ENCODE data around the gene KCTD10. TPM values are rescaled to one million over a fixed set of nuclear protein-coding genes. Genes with fewer than 3 reads are reported as not detected.

KCTD10 gene
- polyA plus RNA-seq, 3 donors, result 18.1 to 21.0 (median 20.0) TPM

DNA sequence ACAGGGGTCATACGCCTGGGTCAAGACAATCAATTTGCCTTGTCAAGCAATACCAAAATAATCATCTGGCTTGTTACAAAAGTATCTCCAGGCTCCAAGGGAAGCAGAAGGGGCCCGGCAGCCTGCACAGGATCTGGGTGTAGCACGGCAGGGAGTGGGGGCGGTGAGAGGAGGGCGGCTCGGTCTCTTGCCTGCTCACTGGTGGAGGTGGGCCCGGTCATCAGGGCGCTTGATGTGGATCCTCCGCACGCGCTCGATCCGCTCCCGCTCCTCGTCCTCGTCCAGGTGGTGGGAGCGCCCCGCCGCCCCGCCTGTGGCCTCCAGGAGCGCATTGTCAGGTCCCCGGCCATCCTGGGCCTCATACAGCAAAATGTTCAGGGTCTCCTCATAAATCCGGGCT, 25.7 kb downstream of the KCTD10 start:
- Mint-ChIP-seq H3K4me3 (no peak overlapping the region), H3K27me3 (ENCODE audit: low read depth in 3 of 3) (no peaks in the 10 kb centered on the region), H3K4me1 (no peaks in the 10 kb centered on the region), H3K27ac (no peak overlapping the region), H3K36me3 (peaks cover 83 to 89% of the 10 kb centered on the region in 2 donors), H3K9me3 (no peaks in the 10 kb centered on the region)
- DNase-seq, result no peak
- no peaks in the 10 kb centered on the region for H4K20me1 ChIP-seq (ENCODE audit: insufficient read depth, low read length)
- WGBS (ENCODE audit: insufficient coverage), result 96% methylated on average over 23 of the region's 23 CpGs
- H3K4me3 ChIP-seq (replicated peaks in 1 of 3; ENCODE audit: low read depth in 2 of 3, low read length in 3 of 3), result no peak overlapping the region
- no peak overlapping the region for H2AFZ ChIP-seq (ENCODE audit: insufficient read depth, low read depth, low read length, poor library complexity, severe bottlenecking)
- H3K9me3 ChIP-seq (replicated peaks in 1 of 2; ENCODE audit: control insufficient read depth in 1 of 2, insufficient read depth in 1 of 2, low read length in 2 of 2), result no peaks in the 10 kb centered on the region
- TF ChIP-seq, protein P1, sequence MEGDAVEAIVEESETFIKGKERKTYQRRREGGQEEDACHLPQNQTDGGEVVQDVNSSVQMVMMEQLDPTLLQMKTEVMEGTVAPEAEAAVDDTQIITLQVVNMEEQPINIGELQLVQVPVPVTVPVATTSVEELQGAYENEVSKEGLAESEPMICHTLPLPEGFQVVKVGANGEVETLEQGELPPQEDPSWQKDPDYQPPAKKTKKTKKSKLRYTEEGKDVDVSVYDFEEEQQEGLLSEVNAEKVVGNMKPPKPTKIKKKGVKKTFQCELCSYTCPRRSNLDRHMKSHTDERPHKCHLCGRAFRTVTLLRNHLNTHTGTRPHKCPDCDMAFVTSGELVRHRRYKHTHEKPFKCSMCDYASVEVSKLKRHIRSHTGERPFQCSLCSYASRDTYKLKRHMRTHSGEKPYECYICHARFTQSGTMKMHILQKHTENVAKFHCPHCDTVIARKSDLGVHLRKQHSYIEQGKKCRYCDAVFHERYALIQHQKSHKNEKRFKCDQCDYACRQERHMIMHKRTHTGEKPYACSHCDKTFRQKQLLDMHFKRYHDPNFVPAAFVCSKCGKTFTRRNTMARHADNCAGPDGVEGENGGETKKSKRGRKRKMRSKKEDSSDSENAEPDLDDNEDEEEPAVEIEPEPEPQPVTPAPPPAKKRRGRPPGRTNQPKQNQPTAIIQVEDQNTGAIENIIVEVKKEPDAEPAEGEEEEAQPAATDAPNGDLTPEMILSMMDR (IDR thresholded peaks at IDR 0.05), result no peak
- no peaks in the 10 kb centered on the region for H3K4me1 ChIP-seq (ENCODE audit: control insufficient read depth in 1 of 2, insufficient read depth in 2 of 2, low read length in 2 of 2)
- H3K9ac ChIP-seq (ENCODE audit: insufficient read depth, low read length, poor library complexity, severe bottlenecking), result no peak overlapping the region
- H3K4me2 ChIP-seq (replicated peaks; ENCODE audit: extremely low read depth, low read length, poor library complexity, severe bottlenecking), result no peak overlapping the region
- no peaks in the 10 kb centered on the region for H3K27me3 ChIP-seq (ENCODE audit: control insufficient read depth in 2 of 2, insufficient read depth in 2 of 2, low read length in 2 of 2)
- intact Hi-C loops (cut with micrococcal nuclease), result no loop called here
- no peaks in the 10 kb centered on the region for H3K79me2 ChIP-seq (ENCODE audit: insufficient read depth, low read length)
- no peak overlapping the region for H3K27ac ChIP-seq (ENCODE audit: low read depth in 1 of 2, low read length in 2 of 2)
- peaks cover 83 to 99% of the 10 kb centered on the region in 2 donors for H3K36me3 ChIP-seq (replicated peaks in 1 of 2; ENCODE audit: control insufficient read depth in 1 of 2, insufficient read depth in 2 of 2, low read length in 2 of 2)

DNA sequence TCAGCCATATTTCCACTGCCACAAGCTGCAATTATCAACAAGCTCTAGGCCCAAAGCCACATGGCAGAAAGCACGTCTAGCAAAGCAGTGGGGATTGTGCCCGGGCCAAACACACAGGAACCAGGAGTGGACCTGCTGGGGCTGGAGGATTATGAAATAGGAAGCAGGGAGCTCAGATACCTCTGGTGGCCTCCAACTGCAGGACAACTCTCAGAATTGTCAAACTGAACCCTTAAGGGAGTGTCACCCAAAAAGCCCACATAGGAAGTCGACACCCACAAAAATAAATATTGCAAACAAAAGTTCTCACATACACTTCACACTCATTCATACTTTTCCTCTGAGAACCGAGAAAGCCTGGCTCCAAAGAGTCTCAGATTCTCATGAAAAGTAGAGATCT, 26.1 kb downstream of the KCTD10 start:
- no peaks in the 10 kb centered on the region for H3K4me1 ChIP-seq (ENCODE audit: control insufficient read depth in 1 of 2, insufficient read depth in 2 of 2, low read length in 2 of 2)
- Mint-ChIP-seq H3K36me3 (peaks cover 81 to 89% of the 10 kb centered on the region in 2 donors), H3K9me3 (no peaks in the 10 kb centered on the region), H3K27ac (no peak overlapping the region), H3K27me3 (ENCODE audit: low read depth in 3 of 3) (no peaks in the 10 kb centered on the region), H3K4me1 (no peaks in the 10 kb centered on the region), H3K4me3 (no peak overlapping the region)
- H3K27ac ChIP-seq (ENCODE audit: low read depth in 1 of 2, low read length in 2 of 2), result no peak overlapping the region
- H3K4me2 ChIP-seq (replicated peaks; ENCODE audit: extremely low read depth, low read length, poor library complexity, severe bottlenecking), result no peak overlapping the region
- no peaks in the 10 kb centered on the region for H4K20me1 ChIP-seq (ENCODE audit: insufficient read depth, low read length)
- intact Hi-C loops (cut with micrococcal nuclease), result no loop called here
- H3K9ac ChIP-seq (ENCODE audit: insufficient read depth, low read length, poor library complexity, severe bottlenecking), result no peak overlapping the region
- H3K79me2 ChIP-seq (ENCODE audit: insufficient read depth, low read length), result no peaks in the 10 kb centered on the region
- H3K4me3 ChIP-seq (replicated peaks in 1 of 3; ENCODE audit: low read depth in 2 of 3, low read length in 3 of 3), result no peak overlapping the region
- H3K36me3 ChIP-seq (replicated peaks in 1 of 2; ENCODE audit: control insufficient read depth in 1 of 2, insufficient read depth in 2 of 2, low read length in 2 of 2), result peaks cover 79 to 96% of the 10 kb centered on the region in 2 donors
- DNase-seq, result no peak
- 48% methylated on average over 2 of the region's 4 CpGs for WGBS (ENCODE audit: insufficient coverage)
- no peaks in the 10 kb centered on the region for H3K9me3 ChIP-seq (replicated peaks in 1 of 2; ENCODE audit: control insufficient read depth in 1 of 2, insufficient read depth in 1 of 2, low read length in 2 of 2)
- H3K27me3 ChIP-seq (ENCODE audit: control insufficient read depth in 2 of 2, insufficient read depth in 2 of 2, low read length in 2 of 2), result no peaks in the 10 kb centered on the region
- no peak overlapping the region for H2AFZ ChIP-seq (ENCODE audit: insufficient read depth, low read depth, low read length, poor library complexity, severe bottlenecking)
- TF ChIP-seq, protein P1 (IDR thresholded peaks at IDR 0.05), result no peak
